GM19452 (cell line): ENCODE data around the gene PIWIL1.

ENCODE experiments used
- ATAC-seq: cut with Tn5 transposase; IDR thresholded peaks from one replicate; pipeline ENCODE4 v1.9.1; 2021; ENCODE audit not compliant: unreplicated experiment

PIWIL1 gene

GRCh38 chr12:130337488-130338303 is at the start of gene PIWIL1:
TSS of gene PIWIL1 (plus strand) at chr12:130337887. CDS start at chr12:130342592, 4,705 bp downstream.
- ATAC-seq: no peak

- ATAC-seq: no peak
These were observed 49.5 kb upstream of the PIWIL1 start for GRCh38 chr12:130288206-130288605.

- ATAC-seq: no peak
These were observed 49.0 kb upstream of the PIWIL1 start for GRCh38 chr12:130288691-130289090.

- no peak for ATAC-seq
These were observed 47.6 kb upstream of the PIWIL1 start for GRCh38 chr12:130290114-130290513.

- ATAC-seq: no peak
These were observed 39.2 kb upstream of the PIWIL1 start for GRCh38 chr12:130298322-130299021.

GRCh38 chr12:130299574-130299973 is 38.1 kb upstream of the PIWIL1 start:
- no peak for ATAC-seq

GRCh38 chr12:130300090-130300489 is 37.6 kb upstream of the PIWIL1 start:
- ATAC-seq: no peak

- ATAC-seq: no peak
These were observed 36.8 kb upstream of the PIWIL1 start for GRCh38 chr12:130300737-130301535.

- ATAC-seq: no peak
These were observed 36.1 kb upstream of the PIWIL1 start for GRCh38 chr12:130301559-130301958.

GRCh38 chr12:130303781-130304180 is 33.9 kb upstream of the PIWIL1 start:
- ATAC-seq: no peak

- ATAC-seq: no peak
These were observed 29.8 kb upstream of the PIWIL1 start for GRCh38 chr12:130307859-130308258.

GRCh38 chr12:130308393-130308792 is 29.3 kb upstream of the PIWIL1 start:
- ATAC-seq: no peak

- ATAC-seq: no peak
These were observed 21.4 kb upstream of the PIWIL1 start for GRCh38 chr12:130316251-130316650.

GRCh38 chr12:130320536-130320935 is 17.2 kb upstream of the PIWIL1 start:
- no peak for ATAC-seq

- no peak for ATAC-seq
These were observed 15.4 kb upstream of the PIWIL1 start for GRCh38 chr12:130322263-130322662.

GRCh38 chr12:130330685-130331084 is 7.0 kb upstream of the PIWIL1 start:
- ATAC-seq: no peak

GRCh38 chr12:130331146-130331545 is 6.5 kb upstream of the PIWIL1 start:
- ATAC-seq: no peak

GRCh38 chr12:130333341-130333740 is 4.3 kb upstream of the PIWIL1 start:
- no peak for ATAC-seq

- no peak for ATAC-seq
These were observed 3.3 kb upstream of the PIWIL1 start for GRCh38 chr12:130334399-130334798.

GRCh38 chr12:130334937-130335336 is 2.8 kb upstream of the PIWIL1 start:
- ATAC-seq: no peak
